Suprapubic skin (tissue), 3 donors: Measurements from ENCODE around the gene ADCK2.

Experiments
- POLR2AphosphoS5 ChIP-seq, 3 donors: sonication (generic); formaldehyde crosslinking; IDR thresholded peaks; one replicate each; pipeline ENCODE4 v1.6.1; 2017; ENCODE audit warnings: antibody characterized with exemption in 3 of 3
- TF ChIP-seq, protein P1 (sequence below), 2 donors: fragments of 200-600 bp in 1 of 2; fragments of 450-650 bp in 1 of 2; sonication (generic) in 1 of 2; IDR thresholded peaks; one replicate each; pipeline ENCODE4 v1.5.1; 2016 to 2019; ENCODE audit warnings: antibody characterized with exemption in 2 of 2, mild to moderate bottlenecking in 1 of 2, moderate library complexity in 1 of 2

- no peak for TF ChIP-seq POLR2AphosphoS5 (IDR thresholded peaks at IDR 0.05)
- TF ChIP-seq, protein P1, sequence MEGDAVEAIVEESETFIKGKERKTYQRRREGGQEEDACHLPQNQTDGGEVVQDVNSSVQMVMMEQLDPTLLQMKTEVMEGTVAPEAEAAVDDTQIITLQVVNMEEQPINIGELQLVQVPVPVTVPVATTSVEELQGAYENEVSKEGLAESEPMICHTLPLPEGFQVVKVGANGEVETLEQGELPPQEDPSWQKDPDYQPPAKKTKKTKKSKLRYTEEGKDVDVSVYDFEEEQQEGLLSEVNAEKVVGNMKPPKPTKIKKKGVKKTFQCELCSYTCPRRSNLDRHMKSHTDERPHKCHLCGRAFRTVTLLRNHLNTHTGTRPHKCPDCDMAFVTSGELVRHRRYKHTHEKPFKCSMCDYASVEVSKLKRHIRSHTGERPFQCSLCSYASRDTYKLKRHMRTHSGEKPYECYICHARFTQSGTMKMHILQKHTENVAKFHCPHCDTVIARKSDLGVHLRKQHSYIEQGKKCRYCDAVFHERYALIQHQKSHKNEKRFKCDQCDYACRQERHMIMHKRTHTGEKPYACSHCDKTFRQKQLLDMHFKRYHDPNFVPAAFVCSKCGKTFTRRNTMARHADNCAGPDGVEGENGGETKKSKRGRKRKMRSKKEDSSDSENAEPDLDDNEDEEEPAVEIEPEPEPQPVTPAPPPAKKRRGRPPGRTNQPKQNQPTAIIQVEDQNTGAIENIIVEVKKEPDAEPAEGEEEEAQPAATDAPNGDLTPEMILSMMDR (IDR thresholded peaks at IDR 0.05), result no peak
Measured at GRCh38 chr7:140668641-140669040, 4.1 kb upstream of the ADCK2 start.
